Measurements from ENCODE around the gene TNIP3.

Gene TNIP3

DNA sequence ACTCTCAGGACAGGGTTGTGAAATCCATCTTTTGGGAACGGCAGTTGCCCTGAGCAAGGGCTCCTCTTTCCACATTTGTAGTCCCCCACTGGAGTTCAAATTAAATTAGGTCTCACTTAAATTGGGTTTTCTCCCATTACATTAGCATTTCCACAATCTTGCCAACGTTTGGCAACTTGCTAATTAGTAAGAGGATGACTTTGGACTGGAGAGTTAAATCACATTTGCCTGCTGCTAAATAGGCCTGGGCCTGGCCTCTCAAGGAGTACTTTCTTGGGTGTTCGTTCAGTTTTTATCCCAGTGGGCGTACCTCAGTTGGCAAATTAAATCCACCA is 33.8 kb downstream of the TNIP3 start:
- ChIA-PET POLR2A (no interaction called here), CTCF (interaction anchor here (0.9 to 2.0 kb wide), 7 partner anchors 8 to 62 kb away, joined by 3 to 7 read pairs (median 3); no protein-coding TSS in a partner anchor)
- DNase-seq (ENCODE audit: extremely low spot score), result no peak
- TF ChIP-seq, protein P1, sequence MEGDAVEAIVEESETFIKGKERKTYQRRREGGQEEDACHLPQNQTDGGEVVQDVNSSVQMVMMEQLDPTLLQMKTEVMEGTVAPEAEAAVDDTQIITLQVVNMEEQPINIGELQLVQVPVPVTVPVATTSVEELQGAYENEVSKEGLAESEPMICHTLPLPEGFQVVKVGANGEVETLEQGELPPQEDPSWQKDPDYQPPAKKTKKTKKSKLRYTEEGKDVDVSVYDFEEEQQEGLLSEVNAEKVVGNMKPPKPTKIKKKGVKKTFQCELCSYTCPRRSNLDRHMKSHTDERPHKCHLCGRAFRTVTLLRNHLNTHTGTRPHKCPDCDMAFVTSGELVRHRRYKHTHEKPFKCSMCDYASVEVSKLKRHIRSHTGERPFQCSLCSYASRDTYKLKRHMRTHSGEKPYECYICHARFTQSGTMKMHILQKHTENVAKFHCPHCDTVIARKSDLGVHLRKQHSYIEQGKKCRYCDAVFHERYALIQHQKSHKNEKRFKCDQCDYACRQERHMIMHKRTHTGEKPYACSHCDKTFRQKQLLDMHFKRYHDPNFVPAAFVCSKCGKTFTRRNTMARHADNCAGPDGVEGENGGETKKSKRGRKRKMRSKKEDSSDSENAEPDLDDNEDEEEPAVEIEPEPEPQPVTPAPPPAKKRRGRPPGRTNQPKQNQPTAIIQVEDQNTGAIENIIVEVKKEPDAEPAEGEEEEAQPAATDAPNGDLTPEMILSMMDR (IDR thresholded peaks at IDR 0.05; ENCODE audit: control extremely low read depth, extremely low read depth, low read depth, missing control alignments), result no peak

DNA sequence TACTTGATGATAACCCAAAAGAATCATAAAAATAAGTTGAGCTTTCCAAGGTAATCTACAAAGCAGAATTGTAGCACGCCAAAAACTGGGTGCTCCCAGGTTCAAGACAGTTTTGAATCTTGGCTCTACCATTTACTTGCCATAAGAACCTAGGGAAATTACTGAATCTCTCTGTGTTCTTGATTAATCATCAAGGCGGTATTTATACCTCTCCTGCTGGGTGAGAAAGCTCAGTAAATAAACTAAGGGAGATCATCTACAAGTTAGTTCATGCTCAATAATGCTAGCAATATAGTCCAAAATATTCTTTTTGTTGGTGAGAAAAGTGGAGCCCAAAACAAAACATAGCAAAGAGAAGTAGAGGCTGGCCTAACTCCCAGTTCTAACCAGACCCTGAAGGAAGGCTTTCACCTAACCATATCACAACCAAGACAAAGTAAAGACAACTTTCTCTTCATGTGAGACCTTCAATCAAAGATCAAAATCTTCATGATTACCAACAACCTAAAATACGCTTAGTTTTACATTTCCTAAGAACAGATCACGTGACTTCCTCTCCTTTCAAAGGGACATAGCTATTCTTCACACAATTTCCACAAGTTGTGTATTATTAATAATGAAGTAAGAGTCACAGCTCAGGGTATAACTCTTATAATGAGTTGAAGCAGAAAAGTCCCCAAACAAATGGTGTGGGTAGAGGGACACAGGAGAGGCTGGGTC is 34.4 kb downstream of the TNIP3 start:
- ChIA-PET CTCF (interaction anchor here (0.9 to 1.3 kb wide), 6 partner anchors 9 to 62 kb away, joined by 3 to 5 read pairs (median 4); no protein-coding TSS in a partner anchor), POLR2A (interaction anchor here (0.5 kb wide), 1 partner anchor 141 kb away, joined by 3 read pairs; no protein-coding TSS in a partner anchor)
- no peak for DNase-seq (ENCODE audit: extremely low spot score)
- TF ChIP-seq, protein P1 (IDR thresholded peaks at IDR 0.05; ENCODE audit: control extremely low read depth, extremely low read depth, low read depth, missing control alignments), result no peak

DNA sequence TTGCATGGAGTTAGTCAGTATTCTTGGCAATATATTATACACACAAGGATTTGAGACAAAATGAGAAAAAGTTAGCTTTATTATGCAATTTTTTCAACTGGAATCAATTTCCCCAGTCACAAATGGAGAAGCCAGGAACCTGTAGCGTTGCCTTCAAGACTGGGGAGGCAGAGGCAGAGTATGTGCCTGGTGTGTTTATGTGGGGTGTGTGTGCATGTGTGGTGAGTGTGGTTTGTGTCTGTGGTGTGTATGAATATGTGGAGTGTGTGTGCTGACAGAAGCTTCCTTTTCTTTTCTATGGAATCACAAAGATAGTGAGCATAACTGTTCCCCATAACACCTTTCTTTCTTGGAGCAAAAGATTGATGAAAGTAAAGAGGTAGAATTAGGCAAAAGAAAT is 37.0 kb downstream of the TNIP3 start:
- CTCF ChIA-PET, result interaction anchor here (0.9 to 1.5 kb wide), 2 partner anchors 9 to 10 kb away, joined by 3 to 4 read pairs; no protein-coding TSS in a partner anchor
- TF ChIP-seq, protein P1 (IDR thresholded peaks at IDR 0.05; ENCODE audit: control extremely low read depth, extremely low read depth, low read depth, missing control alignments), result no peak
- POLR2A ChIA-PET, result no interaction called here
- no peak for DNase-seq (ENCODE audit: extremely low spot score)

DNA sequence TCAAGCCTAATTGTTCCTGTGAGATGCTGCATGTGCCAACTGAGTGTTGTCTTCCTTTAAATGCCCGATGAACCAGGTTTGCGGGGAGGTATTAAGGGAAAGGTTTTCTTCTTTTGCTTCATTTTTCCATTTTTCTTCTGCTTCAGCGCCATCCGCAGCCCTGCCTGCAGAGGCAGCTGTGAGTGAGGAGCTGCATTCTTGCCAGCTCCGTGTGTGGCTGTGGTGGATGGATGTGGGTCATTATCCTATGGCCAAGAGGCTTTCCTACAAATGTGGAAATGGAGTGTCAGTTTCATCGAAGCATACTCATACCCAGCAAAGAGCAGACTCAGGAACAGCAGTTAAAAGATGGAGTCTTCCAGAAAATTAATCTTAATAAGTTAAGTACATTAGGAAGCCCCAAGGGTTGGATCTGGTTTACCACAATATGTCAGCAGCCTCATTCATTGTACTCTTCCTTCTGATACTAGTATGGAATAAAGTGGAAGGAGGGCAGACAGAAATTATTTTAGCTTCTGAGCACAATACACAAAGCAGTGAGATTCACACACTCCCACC is 37.6 kb downstream of the TNIP3 start:
- CTCF ChIA-PET, result interaction anchor here (0.9 to 1.5 kb wide), 2 partner anchors 10 to 11 kb away, joined by 3 to 4 read pairs; no protein-coding TSS in a partner anchor
- POLR2A ChIA-PET, result no interaction called here
- TF ChIP-seq, protein P1 (IDR thresholded peaks at IDR 0.05; ENCODE audit: control extremely low read depth, extremely low read depth, low read depth, missing control alignments), result no peak
- DNase-seq (ENCODE audit: extremely low spot score), result no peak

DNA sequence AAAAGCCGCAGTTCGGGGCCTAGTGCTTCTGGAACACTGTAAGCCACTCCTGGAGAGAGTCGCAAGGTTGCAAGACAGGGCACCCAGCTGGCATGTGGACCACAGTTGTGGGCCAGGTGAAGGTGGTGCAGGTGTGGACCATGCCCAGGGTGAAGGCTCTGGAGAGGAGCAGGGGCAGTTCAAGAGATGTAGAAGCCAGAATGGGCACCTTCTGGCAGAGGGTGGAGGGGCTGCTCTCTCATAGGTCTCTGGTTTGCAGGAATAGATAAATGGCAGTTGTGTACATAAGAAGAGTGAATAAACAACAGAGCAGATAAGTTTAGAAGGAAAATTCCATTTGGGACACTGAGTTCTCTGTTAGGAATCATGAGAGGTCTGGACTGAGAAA is 38.6 kb downstream of the TNIP3 start:
- TF ChIP-seq, protein P1 (IDR thresholded peaks at IDR 0.05; ENCODE audit: control extremely low read depth, extremely low read depth, low read depth, missing control alignments), result no peak
- ChIA-PET POLR2A (no interaction called here), CTCF (no interaction called here)
- no peak for DNase-seq (ENCODE audit: extremely low spot score)

DNA sequence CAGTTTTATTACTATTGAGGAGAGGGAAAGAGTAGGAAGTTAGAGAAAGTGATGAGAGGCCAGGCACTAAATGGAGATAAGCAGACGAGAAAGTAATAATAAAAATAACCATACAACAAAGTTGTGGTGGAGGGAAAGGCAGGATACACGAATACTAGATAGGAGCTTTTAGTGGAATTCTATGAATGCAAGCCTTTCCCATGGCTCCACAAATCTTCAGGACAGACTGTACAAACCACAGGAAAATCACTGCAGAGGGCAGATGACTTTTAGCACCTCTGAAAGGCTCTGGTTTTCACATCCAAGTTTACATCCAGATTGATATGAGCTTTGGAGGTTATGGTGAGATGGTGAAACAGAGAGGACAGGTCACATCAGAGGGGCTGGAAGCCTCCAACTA is 41.5 kb downstream of the TNIP3 start:
- TF ChIP-seq, protein P1 (IDR thresholded peaks at IDR 0.05; ENCODE audit: control extremely low read depth, extremely low read depth, low read depth, missing control alignments), result no peak
- DNase-seq (ENCODE audit: extremely low spot score), result no peak
- CTCF ChIA-PET, result interaction anchor here (0.9 to 1.9 kb wide), 4 partner anchors 9 to 29 kb away, joined by 3 to 7 read pairs (median 3); no protein-coding TSS in a partner anchor
- POLR2A ChIA-PET, result no interaction called here

Data from GM10248 (cell line).